Fibroblast of skin of right quadriceps (primary cell): ENCODE data around the gene LRRTM4.
"Not testable (repeated sequence)": the region's sequence is repeated elsewhere in the genome, so short reads cannot be mapped to it uniquely, and the experiment has no call there.

Experiments
- DNase-seq: peaks from one replicate; pipeline ENCODE4 v3.0.0-alpha.2; 2013

Gene LRRTM4

DNA sequence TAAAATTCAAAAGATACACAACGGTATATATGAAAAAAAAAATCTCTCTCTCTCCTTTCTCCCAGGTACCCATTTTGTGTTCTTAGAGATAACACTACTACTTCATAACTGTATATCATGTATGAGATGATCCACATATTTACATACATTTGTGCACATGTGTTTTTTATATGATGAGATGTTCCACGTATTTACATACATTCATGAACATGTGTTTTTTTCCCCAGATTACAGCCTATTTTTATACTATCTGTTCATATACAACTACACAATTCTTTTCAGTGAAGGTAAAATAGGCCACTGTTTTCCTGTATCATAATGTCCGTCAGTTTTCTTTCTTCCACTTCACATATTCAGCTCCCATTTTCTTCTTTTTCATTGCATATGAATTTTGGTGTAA, 808.9 kb downstream of the LRRTM4 start:
- no peak for DNase-seq

GRCh38 chr2:76711490-76711889, 810.7 kb downstream of the LRRTM4 start:
- no peak for DNase-seq

DNA sequence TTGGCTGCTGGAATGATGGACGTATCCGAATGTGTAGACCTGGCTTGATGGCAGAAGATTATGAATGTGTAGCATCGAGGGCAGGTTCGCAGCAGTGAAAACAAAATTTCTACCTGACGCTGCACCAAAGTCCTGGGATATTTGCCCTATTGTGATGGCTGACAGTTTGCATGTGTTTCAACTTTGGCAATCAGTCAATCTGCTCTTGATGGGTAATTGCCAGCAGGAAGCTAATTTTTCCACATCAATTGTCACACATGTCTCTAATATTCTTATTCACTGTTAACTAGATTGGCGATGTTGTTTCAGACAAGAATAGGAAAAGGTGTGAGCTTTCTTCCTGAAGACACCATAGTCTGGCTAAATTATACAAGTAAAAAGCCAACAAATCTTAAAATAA, 821.3 kb downstream of the LRRTM4 start:
- no peak for DNase-seq

DNA sequence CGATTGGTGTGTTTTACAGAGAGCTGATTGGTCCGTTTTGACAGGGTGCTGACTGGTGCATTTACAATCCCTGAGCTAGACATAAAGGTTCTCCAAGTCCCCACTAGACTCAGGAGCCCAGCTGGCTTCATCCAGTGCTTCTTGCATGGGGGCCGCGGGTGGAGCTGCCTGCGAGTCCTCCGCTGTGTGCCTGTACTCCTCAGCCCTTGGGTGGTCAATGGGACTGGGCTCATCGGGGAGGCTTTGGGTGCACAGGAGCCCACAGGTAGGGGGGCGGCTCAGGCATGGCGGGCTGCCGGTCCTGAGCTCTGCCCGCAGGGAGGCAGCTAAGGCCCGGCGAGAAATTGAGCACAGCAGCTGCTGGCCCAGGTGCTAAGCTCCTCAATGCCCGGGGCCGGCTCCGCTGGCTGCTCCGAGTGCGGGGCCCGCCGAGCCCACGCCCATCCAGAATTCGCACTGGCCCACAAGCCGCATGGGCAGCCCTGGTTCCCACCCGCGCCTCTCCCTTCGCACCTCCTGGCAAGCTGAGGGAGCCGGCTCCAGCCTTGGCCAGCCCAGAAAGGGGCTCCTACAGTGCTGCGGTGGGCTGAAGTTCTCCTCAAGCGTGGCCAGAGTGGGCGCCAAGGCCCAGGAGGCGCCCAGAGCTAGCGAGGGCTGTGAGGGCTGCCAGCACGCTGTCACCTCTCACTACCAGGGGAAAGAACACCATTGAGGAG, 824.0 kb downstream of the LRRTM4 start:
- DNase-seq, result not testable (repeated sequence)
